ENCODE measurements around the gene CX3CL1. TPM values are rescaled to one million over a fixed set of nuclear protein-coding genes. Genes with fewer than 3 reads are reported as not detected.
A peak's percentile ranks its signal among the peaks of the same experiment; 100 is the strongest.

The CX3CL1 gene
- total and polyA plus RNA-seq, 10 of the 15 experiments (the other 5 are each of a cell fraction or from before 2014, with no cell fraction given): 0.03 to 1.2 (median 0.46) TPM

GRCh38 chr16:57373117-57373947, 1.0 kb downstream of the CX3CL1 start (continued):
- no peak for TF ChIP-seq ZNF384 (IDR thresholded peaks at IDR 0.05; ENCODE audit: borderline replicate concordance, low read depth, low read length)
- no peak for TF ChIP-seq CUX1 (IDR thresholded peaks at IDR 0.05; ENCODE audit: insufficient replicate concordance, low read depth, low read length)
- no peak for TF ChIP-seq EP300 (IDR thresholded peaks at IDR 0.05; ENCODE audit: borderline replicate concordance in 1 of 2, control insufficient read depth in 1 of 2, low read depth in 2 of 2, low read length in 2 of 2)
- TF ChIP-seq POLR2AphosphoS2 (IDR thresholded peaks at IDR 0.05; ENCODE audit: low read depth, low read length): no peak
- TF ChIP-seq PBX3 (IDR thresholded peaks at IDR 0.05; ENCODE audit: insufficient replicate concordance, low read depth, low read length): no peak
- no peak for TF ChIP-seq NFIC (IDR thresholded peaks at IDR 0.05; ENCODE audit: low read depth, low read length)
- TF ChIP-seq CEBPB (IDR thresholded peaks at IDR 0.05; ENCODE audit: borderline replicate concordance in 1 of 2, low read depth in 2 of 2, low read length in 2 of 2): no peak
- TF ChIP-seq MEF2A (IDR thresholded peaks at IDR 0.05; ENCODE audit: insufficient read depth, low read depth, low read length): no peak
- TF ChIP-seq PAX5 (IDR thresholded peaks at IDR 0.05; ENCODE audit: borderline replicate concordance, low read depth, low read length): no peak
- no peak for TF ChIP-seq NR2C1 (IDR thresholded peaks at IDR 0.05)
- no peak for TF ChIP-seq BRCA1 (IDR thresholded peaks at IDR 0.05; ENCODE audit: low read depth, low read length)
- TF ChIP-seq TBL1XR1 (IDR thresholded peaks at IDR 0.05; ENCODE audit: low read depth, low read length): no peak
- no peak for TF ChIP-seq MYC (IDR thresholded peaks at IDR 0.05; ENCODE audit: insufficient read depth, insufficient read length, insufficient replicate concordance, low read length, severe bottlenecking)
- no peak for TF ChIP-seq BCL11A (IDR thresholded peaks at IDR 0.05; ENCODE audit: low read depth, low read length)
- TF ChIP-seq SREBF2 (IDR thresholded peaks at IDR 0.05; ENCODE audit: low read length): no peak
- TF ChIP-seq ZNF274 (IDR thresholded peaks at IDR 0.05; ENCODE audit: insufficient read depth, insufficient read length): no peak
- TF ChIP-seq ATF7 (IDR thresholded peaks at IDR 0.05; ENCODE audit: low read depth): no peak
- TF ChIP-seq STAT1 (conservative IDR thresholded peaks at IDR 0.05): no peak
- TF ChIP-seq LARP7 (IDR thresholded peaks at IDR 0.05): 0 out of 2 replicates have a peak, but pooled peaks have one; percentile 46
- no peak for TF ChIP-seq MXI1 (IDR thresholded peaks at IDR 0.05; ENCODE audit: low read depth, low read length)
- no peak for TF ChIP-seq BACH1 (IDR thresholded peaks at IDR 0.05; ENCODE audit: borderline replicate concordance)
- TF ChIP-seq GATAD2B (conservative IDR thresholded peaks at IDR 0.05; ENCODE audit: low read depth): 0 out of 2 replicates have a peak, but pooled peaks have one; percentile 14
